GM13976 (cell line): ENCODE results near the gene TRIO.

Experiments used
- DNase-seq: peaks from one replicate; pipeline ENCODE4 v3.0.0; 2012; ENCODE audit warnings: low spot score
- CTCF ChIP-seq: IDR thresholded peaks from 2 replicates; pipeline ENCODE4 v1.5.1; 2012; ENCODE audit warnings: borderline replicate concordance, mild to moderate bottlenecking; ENCODE audit not compliant: insufficient read depth; ENCODE audit errors: extremely low read depth, missing control alignments, control extremely low read depth
- in situ Hi-C: fragments of 300-500 bp; cut with MboI; formaldehyde crosslinking; loops from one replicate; pipeline ENCODE4 v1.12.0; 2022; ENCODE audit warnings: low sequenced_read_pairs, mixed read lengths, inconsistent platforms; ENCODE audit not compliant: unreplicated experiment

Gene TRIO

GRCh38 chr5:14436801-14437542 lies 293.8 kb downstream of the TRIO start:
- no peak for DNase-seq
- in situ Hi-C loops, result no loop called here
- TF ChIP-seq CTCF, result no peak

GRCh38 chr5:14438195-14438606 lies 295.1 kb downstream of the TRIO start:
- in situ Hi-C loops, result no loop called here
- no peak for TF ChIP-seq CTCF
- peak; percentile 67 for DNase-seq

GRCh38 chr5:14439087-14439871 lies 296.1 kb downstream of the TRIO start:
- no peak for DNase-seq
- no peak for TF ChIP-seq CTCF
- in situ Hi-C loops, result no loop called here

- TF ChIP-seq CTCF, result no peak
- in situ Hi-C loops, result no loop called here
- no peak for DNase-seq
Observed at GRCh38 chr5:14440223-14440581, 297.1 kb downstream of the TRIO start.

GRCh38 chr5:14440582-14441431 lies 297.7 kb downstream of the TRIO start:
- no peak for TF ChIP-seq CTCF
- DNase-seq, result no peak
- in situ Hi-C loops, result no loop called here

- no peak for DNase-seq
- TF ChIP-seq CTCF, result no peak
- in situ Hi-C loops, result no loop called here
Observed at GRCh38 chr5:14441641-14442040, 298.5 kb downstream of the TRIO start.
